ENCODE results near the gene PRPF40A. TPM values are rescaled to one million over a fixed set of nuclear protein-coding genes. Genes with fewer than 3 reads are reported as not detected.

Gene PRPF40A
- polyA plus RNA-seq, 1 donor (not counting 4 experiments of a cell fraction or from before 2014, with no cell fraction given) = 104 TPM

GRCh38 chr2:152655880-152656279, 61.4 kb downstream of the PRPF40A start:
- Histone ChIP-seq H2AFZ (ENCODE audit: control insufficient read depth, low read length) (no peak overlapping the region), H3K27me3 (ENCODE audit: control insufficient read depth, extremely low read depth, insufficient read depth, low read length) (no peaks in the 10 kb centered on the region), H3K27ac (ENCODE audit: control insufficient read depth, insufficient read depth, low read length) (no peak overlapping the region), H3K4me1 (ENCODE audit: control insufficient read depth, extremely low read depth, insufficient read depth, low read length) (no peaks in the 10 kb centered on the region), H4K20me1 (ENCODE audit: control insufficient read depth, extremely low read depth, insufficient read depth, low read length) (no peaks in the 10 kb centered on the region), H3K79me2 (ENCODE audit: control insufficient read depth, insufficient read depth, low read length) (no peaks in the 10 kb centered on the region), H3K4me2 (ENCODE audit: control insufficient read depth, extremely low read depth, insufficient read depth, low read depth, low read length) (no peak overlapping the region), H3K4me3 (ENCODE audit: control insufficient read depth in 2 of 3, extremely low read depth in 1 of 3, insufficient read depth in 2 of 3, low read depth in 1 of 3, low read length in 3 of 3) (no peak overlapping the region), H3K9me1 (ENCODE audit: control insufficient read depth, extremely low read depth, insufficient read depth, low read length) (no peaks in the 10 kb centered on the region), H3K36me3 (ENCODE audit: control insufficient read depth in 2 of 2, extremely low read depth in 1 of 2, insufficient read depth in 2 of 2, low read length in 2 of 2) (peaks cover 10 to 20% of the 10 kb centered on the region in 2 experiments), H3K9me3 (ENCODE audit: control insufficient read depth, low read depth, low read length) (no peaks in the 10 kb centered on the region), H3K9ac (ENCODE audit: control insufficient read depth, extremely low read depth, insufficient read depth, low read length) (no peak overlapping the region)
- TF ChIP-seq EZH2 (IDR thresholded peaks at IDR 0.05; ENCODE audit: low read length) = no peak
- TF ChIP-seq CTCF (optimal IDR thresholded peaks at IDR 0.05 in 1 of 3, IDR thresholded peaks at IDR 0.05 in 1 of 3, conservative IDR thresholded peaks at IDR 0.05 in 1 of 3; ENCODE audit: extremely low read depth in 1 of 3, insufficient read depth in 2 of 3, low read length in 3 of 3) = no peak
- dilution Hi-C loops (cut with MboI; ENCODE audit: extremely low pct_ligation_motif_present, low sequenced_read_pairs) = no loop called here
- DNase-seq (ENCODE audit: low read depth, low spot score) (no peak), FAIRE-seq (no peak)

- Histone ChIP-seq H3K4me1 (ENCODE audit: control insufficient read depth, extremely low read depth, insufficient read depth, low read length) (peaks cover 3% of the 10 kb centered on the region), H3K79me2 (ENCODE audit: control insufficient read depth, insufficient read depth, low read length) (no peaks in the 10 kb centered on the region), H4K20me1 (ENCODE audit: control insufficient read depth, extremely low read depth, insufficient read depth, low read length) (no peaks in the 10 kb centered on the region), H3K9ac (ENCODE audit: control insufficient read depth, extremely low read depth, insufficient read depth, low read length) (no peak overlapping the region), H3K27me3 (ENCODE audit: control insufficient read depth, extremely low read depth, insufficient read depth, low read length) (no peaks in the 10 kb centered on the region), H3K9me3 (ENCODE audit: control insufficient read depth, low read depth, low read length) (no peaks in the 10 kb centered on the region), H3K4me2 (ENCODE audit: control insufficient read depth, extremely low read depth, insufficient read depth, low read depth, low read length) (no peak overlapping the region), H2AFZ (ENCODE audit: control insufficient read depth, low read length) (no peak overlapping the region), H3K27ac (ENCODE audit: control insufficient read depth, insufficient read depth, low read length) (no peak overlapping the region), H3K9me1 (ENCODE audit: control insufficient read depth, extremely low read depth, insufficient read depth, low read length) (no peaks in the 10 kb centered on the region), H3K4me3 (ENCODE audit: control insufficient read depth in 2 of 3, extremely low read depth in 1 of 3, insufficient read depth in 2 of 3, low read depth in 1 of 3, low read length in 3 of 3) (no peak overlapping the region), H3K36me3 (ENCODE audit: control insufficient read depth in 2 of 2, extremely low read depth in 1 of 2, insufficient read depth in 2 of 2, low read length in 2 of 2) (peaks cover 3 to 9% of the 10 kb centered on the region in 2 experiments)
- no peak for TF ChIP-seq EZH2 (IDR thresholded peaks at IDR 0.05; ENCODE audit: low read length)
- no peak for TF ChIP-seq CTCF (optimal IDR thresholded peaks at IDR 0.05 in 1 of 3, IDR thresholded peaks at IDR 0.05 in 1 of 3, conservative IDR thresholded peaks at IDR 0.05 in 1 of 3; ENCODE audit: extremely low read depth in 1 of 3, insufficient read depth in 2 of 3, low read length in 3 of 3)
- dilution Hi-C loops (cut with MboI; ENCODE audit: extremely low pct_ligation_motif_present, low sequenced_read_pairs) = no loop called here
- DNase-seq (ENCODE audit: low read depth, low spot score) (no peak), FAIRE-seq (no peak)
Measured at GRCh38 chr2:152651834-152652233, 65.4 kb downstream of the PRPF40A start.

Measured in keratinocyte (primary cell).